MM.1S (cell line): ENCODE results near the gene FOXC1.

Source experiments
- DNase-seq: peaks from one replicate; pipeline ENCODE4 v3.0.0-alpha.2; 2015
- H2AFZ ChIP-seq: fragments of 300-600 bp; sonication (generic); 2 replicates; pipeline ENCODE4 v1.6.0; 2016; ENCODE audit warnings: antibody characterized with exemption, low read length
- H3F3A ChIP-seq: fragments of 300-600 bp; sonication (generic); 2 replicates; pipeline ENCODE4 v1.6.1; 2016; ENCODE audit warnings: mild to moderate bottlenecking, antibody characterized with exemption, low read length, moderate library complexity, mixed read lengths; ENCODE audit not compliant: insufficient read depth
- H3K27ac ChIP-seq: fragments of 300-600 bp; sonication (generic); 2 replicates; pipeline ENCODE4 v1.5.1; 2016; ENCODE audit warnings: mild to moderate bottlenecking, low read length
- H3K27me3 ChIP-seq: fragments of 300-600 bp; sonication (generic); replicated peaks from 2 replicates; pipeline ENCODE4 v1.6.0; 2016; ENCODE audit warnings: low read length; ENCODE audit not compliant: insufficient read depth
- H3K36me3 ChIP-seq: fragments of 300-600 bp; sonication (generic); replicated peaks from 2 replicates; pipeline ENCODE4 v1.6.1; 2016; ENCODE audit warnings: mild to moderate bottlenecking, low read length, mixed read lengths; ENCODE audit not compliant: insufficient read depth
- H3K4me1 ChIP-seq: fragments of 300-600 bp; sonication (generic); 2 replicates; pipeline ENCODE4 v1.6.1; 2016; ENCODE audit warnings: low read length, mixed read lengths
- H3K4me2 ChIP-seq: fragments of 300-600 bp; sonication (generic); 2 replicates; pipeline ENCODE4 v1.6.0; 2016; ENCODE audit warnings: low read depth, low read length
- H3K4me3 ChIP-seq: fragments of 300-600 bp; sonication (generic); 2 replicates; pipeline ENCODE4 v1.5.1; 2016; ENCODE audit warnings: low read length, mixed read lengths
- H3K79me2 ChIP-seq: fragments of 300-600 bp; sonication (generic); 2 replicates; pipeline ENCODE4 v1.6.1; 2016; ENCODE audit warnings: mixed run types, low read length, mixed read lengths
- H3K9ac ChIP-seq: fragments of 300-600 bp; sonication (generic); 2 replicates; pipeline ENCODE4 v1.6.1; 2016; ENCODE audit warnings: low read length, mixed read lengths
- H3K9me2 ChIP-seq: fragments of 300-600 bp; sonication (generic); replicated peaks from 2 replicates; pipeline ENCODE4 v1.6.1; 2016; ENCODE audit warnings: mild to moderate bottlenecking, low read length, mixed read lengths; ENCODE audit not compliant: insufficient read depth
- H3K9me3 ChIP-seq: fragments of 300-600 bp; sonication (generic); replicated peaks from 2 replicates; pipeline ENCODE4 v1.6.1; 2016; ENCODE audit warnings: mild to moderate bottlenecking, low read length, mixed read lengths; ENCODE audit not compliant: insufficient read depth
- H4K20me1 ChIP-seq: fragments of 300-600 bp; sonication (generic); 2 replicates; pipeline ENCODE4 v1.6.1; 2016; ENCODE audit warnings: mild to moderate bottlenecking, low read length, moderate library complexity, mixed read lengths; ENCODE audit not compliant: insufficient read depth
- EZH2 ChIP-seq: fragments of 300-600 bp; sonication (generic); optimal IDR thresholded peaks from 2 replicates; pipeline ENCODE3; 2017; ENCODE audit warnings: low read depth, mild to moderate bottlenecking, antibody characterized with exemption, low read length, mixed read lengths
- EZH2phosphoT487 ChIP-seq: fragments of 300-600 bp; sonication (generic); IDR thresholded peaks from 2 replicates; pipeline ENCODE4 v1.6.1; 2018; ENCODE audit warnings: antibody characterized with exemption, low read length
- TF ChIP-seq, protein P1 (sequence below): fragments of 300-600 bp; sonication (generic); IDR thresholded peaks from 2 replicates; pipeline ENCODE4 v1.5.1; 2016; ENCODE audit warnings: antibody characterized with exemption, low read length, mixed read lengths

The FOXC1 gene

DNA sequence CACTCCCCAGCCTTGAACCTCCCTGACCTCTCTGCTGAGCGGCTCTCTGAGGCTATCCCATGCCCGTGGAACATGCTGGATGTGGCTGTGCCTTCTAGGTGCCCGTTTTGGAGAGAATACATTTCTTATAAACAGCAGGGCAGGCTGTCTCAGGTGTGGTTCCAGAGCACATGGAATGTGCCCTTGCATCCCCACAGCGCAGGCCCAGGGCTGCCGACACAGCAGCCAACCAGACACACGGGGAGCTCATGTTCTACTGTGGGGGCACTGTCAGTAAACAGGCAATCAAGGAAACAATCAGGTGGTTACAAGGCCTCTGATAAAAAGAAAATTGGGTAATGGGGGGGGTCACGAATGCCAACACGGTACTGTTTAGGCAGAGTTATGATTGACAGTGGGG lies 30.8 kb downstream of the FOXC1 start:
- no peak overlapping the region for H3K27ac ChIP-seq
- no peak for DNase-seq
- H3K4me1 ChIP-seq = no peaks in the 10 kb centered on the region
- no peak overlapping the region for H2AFZ ChIP-seq
- no peaks in the 10 kb centered on the region for H3K9me3 ChIP-seq
- no peaks in the 10 kb centered on the region for H3K9me2 ChIP-seq
- no peaks in the 10 kb centered on the region for H3K36me3 ChIP-seq
- H3F3A ChIP-seq = no peaks in the 10 kb centered on the region
- no peaks in the 10 kb centered on the region for H3K27me3 ChIP-seq
- H3K4me3 ChIP-seq = no peak overlapping the region
- H3K79me2 ChIP-seq = no peaks in the 10 kb centered on the region
- no peaks in the 10 kb centered on the region for H4K20me1 ChIP-seq
- H3K4me2 ChIP-seq = no peak overlapping the region
- TF ChIP-seq, protein P1, sequence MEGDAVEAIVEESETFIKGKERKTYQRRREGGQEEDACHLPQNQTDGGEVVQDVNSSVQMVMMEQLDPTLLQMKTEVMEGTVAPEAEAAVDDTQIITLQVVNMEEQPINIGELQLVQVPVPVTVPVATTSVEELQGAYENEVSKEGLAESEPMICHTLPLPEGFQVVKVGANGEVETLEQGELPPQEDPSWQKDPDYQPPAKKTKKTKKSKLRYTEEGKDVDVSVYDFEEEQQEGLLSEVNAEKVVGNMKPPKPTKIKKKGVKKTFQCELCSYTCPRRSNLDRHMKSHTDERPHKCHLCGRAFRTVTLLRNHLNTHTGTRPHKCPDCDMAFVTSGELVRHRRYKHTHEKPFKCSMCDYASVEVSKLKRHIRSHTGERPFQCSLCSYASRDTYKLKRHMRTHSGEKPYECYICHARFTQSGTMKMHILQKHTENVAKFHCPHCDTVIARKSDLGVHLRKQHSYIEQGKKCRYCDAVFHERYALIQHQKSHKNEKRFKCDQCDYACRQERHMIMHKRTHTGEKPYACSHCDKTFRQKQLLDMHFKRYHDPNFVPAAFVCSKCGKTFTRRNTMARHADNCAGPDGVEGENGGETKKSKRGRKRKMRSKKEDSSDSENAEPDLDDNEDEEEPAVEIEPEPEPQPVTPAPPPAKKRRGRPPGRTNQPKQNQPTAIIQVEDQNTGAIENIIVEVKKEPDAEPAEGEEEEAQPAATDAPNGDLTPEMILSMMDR = no peak
- TF ChIP-seq EZH2 = no peak
- TF ChIP-seq EZH2phosphoT487 = no peak
- H3K9ac ChIP-seq = no peak overlapping the region

DNA sequence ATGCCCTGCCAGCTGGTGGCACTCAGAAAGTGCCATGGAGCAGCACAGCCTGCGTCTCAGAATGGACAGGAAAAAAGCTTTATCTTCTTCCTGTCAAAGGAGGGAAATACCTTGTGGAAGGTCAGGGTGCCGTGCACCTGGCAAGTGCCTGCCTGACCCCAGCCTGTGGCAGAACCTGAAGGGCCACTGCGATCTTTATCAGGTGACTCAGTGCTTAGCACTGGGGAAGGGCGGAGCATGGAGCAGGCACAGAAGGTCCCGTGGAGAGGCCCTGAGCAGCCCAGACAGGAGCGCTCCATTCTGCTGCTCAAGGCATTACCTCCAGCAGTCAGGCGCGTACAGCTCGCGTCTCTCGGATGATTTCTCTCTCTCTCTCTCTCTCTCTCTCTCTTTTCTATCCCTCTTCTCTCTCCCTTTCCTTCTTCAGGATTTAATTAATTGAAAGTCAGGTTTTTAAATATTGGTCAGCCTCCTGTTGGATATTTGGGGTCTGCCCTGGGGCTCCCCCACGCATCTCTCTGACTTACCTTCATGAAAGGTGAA lies 31.7 kb downstream of the FOXC1 start:
- no peak for DNase-seq
- Histone ChIP-seq H3K27me3 (no peaks in the 10 kb centered on the region), H2AFZ (no peak overlapping the region), H3K9ac (no peak overlapping the region), H3K4me3 (no peak overlapping the region), H3K36me3 (no peaks in the 10 kb centered on the region), H4K20me1 (no peaks in the 10 kb centered on the region), H3K4me1 (no peaks in the 10 kb centered on the region), H3F3A (no peaks in the 10 kb centered on the region), H3K79me2 (no peaks in the 10 kb centered on the region), H3K4me2 (no peak overlapping the region), H3K9me3 (no peaks in the 10 kb centered on the region), H3K9me2 (no peaks in the 10 kb centered on the region), H3K27ac (no peak overlapping the region)
- no peak for TF ChIP-seq EZH2phosphoT487

DNA sequence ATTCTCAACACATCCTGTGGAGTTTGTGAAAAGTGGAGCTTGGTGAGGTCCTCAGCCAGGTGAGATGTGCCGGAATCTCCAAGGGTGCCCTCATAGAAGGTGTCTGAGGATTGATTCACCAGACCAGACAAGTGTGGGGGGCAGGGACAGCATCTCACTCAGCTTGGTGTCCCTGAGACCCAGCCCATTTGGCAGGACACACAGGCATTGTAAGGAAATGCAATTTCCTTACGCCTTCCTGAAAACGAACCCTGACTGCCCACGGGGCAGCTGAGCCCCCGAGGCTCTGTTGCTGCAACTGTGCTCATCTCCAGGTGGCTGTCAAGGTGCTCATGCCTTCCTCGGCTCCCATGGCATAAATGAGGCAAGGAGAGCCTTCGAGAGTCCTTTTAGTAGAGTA lies 33.4 kb downstream of the FOXC1 start:
- H3K79me2 ChIP-seq = no peaks in the 10 kb centered on the region
- no peak overlapping the region for H3K4me2 ChIP-seq
- H3K27ac ChIP-seq = no peak overlapping the region
- DNase-seq = no peak
- H3K9me3 ChIP-seq = no peaks in the 10 kb centered on the region
- TF ChIP-seq, protein P1 = no peak
- TF ChIP-seq EZH2phosphoT487 = no peak
- TF ChIP-seq EZH2 = no peak
- H2AFZ ChIP-seq = no peak overlapping the region
- H3K9me2 ChIP-seq = no peaks in the 10 kb centered on the region
- H3K27me3 ChIP-seq = no peaks in the 10 kb centered on the region
- no peak overlapping the region for H3K9ac ChIP-seq
- no peaks in the 10 kb centered on the region for H4K20me1 ChIP-seq
- H3F3A ChIP-seq = no peaks in the 10 kb centered on the region
- H3K4me1 ChIP-seq = no peaks in the 10 kb centered on the region
- no peaks in the 10 kb centered on the region for H3K36me3 ChIP-seq
- H3K4me3 ChIP-seq = no peak overlapping the region

DNA sequence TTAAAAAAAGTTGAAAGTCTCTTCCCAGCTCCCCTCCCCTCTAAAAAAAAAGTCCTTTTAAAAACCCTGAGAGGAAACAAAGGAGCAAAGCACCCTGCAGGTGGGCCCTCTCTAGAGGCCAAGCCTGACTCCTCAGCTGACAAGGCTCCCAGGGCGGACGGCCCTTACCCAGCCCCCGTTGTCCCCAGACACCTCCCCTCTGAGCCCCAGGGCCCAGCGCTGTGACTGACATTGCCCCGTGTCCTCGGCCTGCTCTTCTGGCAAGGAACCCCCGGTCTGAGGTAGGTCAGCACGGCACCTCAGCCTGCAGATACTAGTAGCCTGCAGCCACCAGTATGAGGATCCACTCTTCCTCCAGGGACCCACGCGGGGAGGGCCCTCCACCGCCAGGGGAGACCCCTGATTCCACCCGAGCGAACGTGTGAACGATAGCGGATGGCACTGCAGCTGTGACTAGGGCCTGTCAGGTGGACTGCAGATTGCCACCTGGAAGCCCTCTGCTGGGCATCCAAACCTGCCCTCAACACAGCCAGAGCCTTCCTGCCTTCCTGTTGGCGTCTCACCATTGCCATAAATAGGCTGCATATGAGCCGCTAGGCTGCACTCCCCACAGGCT lies 34.2 kb downstream of the FOXC1 start:
- no peaks in the 10 kb centered on the region for H3K27me3 ChIP-seq
- no peak for DNase-seq
- no peaks in the 10 kb centered on the region for H3K9me2 ChIP-seq
- TF ChIP-seq EZH2 (no peak), EZH2phosphoT487 (no peak)
- TF ChIP-seq, protein P1 = no peak
- no peak overlapping the region for H3K9ac ChIP-seq
- no peaks in the 10 kb centered on the region for H3K36me3 ChIP-seq
- no peaks in the 10 kb centered on the region for H3K79me2 ChIP-seq
- H3K4me2 ChIP-seq = no peak overlapping the region
- no peaks in the 10 kb centered on the region for H3K4me1 ChIP-seq
- no peak overlapping the region for H2AFZ ChIP-seq
- H3K27ac ChIP-seq = no peak overlapping the region
- H3K9me3 ChIP-seq = no peaks in the 10 kb centered on the region
- H3F3A ChIP-seq = no peaks in the 10 kb centered on the region
- no peak overlapping the region for H3K4me3 ChIP-seq
- no peaks in the 10 kb centered on the region for H4K20me1 ChIP-seq
